NCI-H82 (cell line): ENCODE measurements around the gene FBXO34.
A peak's percentile ranks its signal among the peaks of the same experiment; 100 is the strongest.
"Not testable (repeated sequence)": the region's sequence is repeated elsewhere in the genome, so short reads cannot be mapped to it uniquely, and the experiment has no call there.

Source experiments
- DNase-seq: peaks from one replicate; lab custom pipeline; 2025; lab: John Stamatoyannopoulos, UW

Gene FBXO34

GRCh38 chr14:55344582-55345163 lies 73.5 kb downstream of the FBXO34 start:
- not testable (repeated sequence) for DNase-seq

GRCh38 chr14:55347040-55347439 lies 75.8 kb downstream of the FBXO34 start:
- DNase-seq: peak; percentile 13

DNA sequence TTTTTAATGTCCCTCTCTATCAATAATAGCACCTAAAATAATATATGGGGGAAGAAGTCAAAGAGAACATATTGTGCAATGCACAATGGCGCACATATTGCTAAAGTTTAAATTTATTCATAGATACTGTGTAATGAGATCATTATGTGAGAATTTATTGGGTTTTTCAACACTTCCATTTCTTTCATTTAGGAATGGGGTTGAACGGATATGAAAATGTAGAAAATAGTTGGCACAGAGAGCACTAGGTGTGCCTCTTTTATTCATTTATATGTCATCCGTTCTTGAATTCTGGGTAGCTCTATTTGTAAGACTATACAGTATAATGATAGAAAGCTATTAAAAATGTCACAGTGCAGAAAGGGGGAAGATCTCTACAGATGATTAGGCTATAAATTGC lies 76.5 kb downstream of the FBXO34 start:
- DNase-seq: no peak

- peak; percentile 20 for DNase-seq
Observed at GRCh38 chr14:55348766-55349453, 77.7 kb downstream of the FBXO34 start.

- no peak for DNase-seq
Observed at GRCh38 chr14:55349565-55349964, 78.3 kb downstream of the FBXO34 start.

DNA sequence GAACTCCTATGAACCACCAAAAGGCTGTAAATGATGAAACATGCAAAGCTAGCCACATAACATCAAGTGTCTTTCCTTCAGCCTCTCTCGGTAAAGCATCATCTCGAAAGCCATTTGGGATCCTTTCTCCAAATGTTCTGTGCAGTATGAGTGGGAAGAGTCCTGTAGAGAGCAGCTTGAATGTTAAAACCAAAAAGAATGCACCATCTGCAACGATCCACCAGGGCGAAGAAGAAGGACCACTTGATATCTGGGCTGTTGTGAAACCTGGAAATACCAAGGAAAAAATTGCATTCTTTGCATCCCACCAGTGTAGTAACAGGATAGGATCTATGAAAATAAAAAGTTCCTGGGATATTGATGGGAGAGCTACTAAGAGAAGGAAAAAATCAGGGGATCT lies 79.2 kb downstream of the FBXO34 start:
- no peak for DNase-seq

- DNase-seq: no peak
Observed at GRCh38 chr14:55351111-55351510, 79.9 kb downstream of the FBXO34 start.

GRCh38 chr14:55352201-55352600 lies 81.0 kb downstream of the FBXO34 start:
- DNase-seq: no peak

DNA sequence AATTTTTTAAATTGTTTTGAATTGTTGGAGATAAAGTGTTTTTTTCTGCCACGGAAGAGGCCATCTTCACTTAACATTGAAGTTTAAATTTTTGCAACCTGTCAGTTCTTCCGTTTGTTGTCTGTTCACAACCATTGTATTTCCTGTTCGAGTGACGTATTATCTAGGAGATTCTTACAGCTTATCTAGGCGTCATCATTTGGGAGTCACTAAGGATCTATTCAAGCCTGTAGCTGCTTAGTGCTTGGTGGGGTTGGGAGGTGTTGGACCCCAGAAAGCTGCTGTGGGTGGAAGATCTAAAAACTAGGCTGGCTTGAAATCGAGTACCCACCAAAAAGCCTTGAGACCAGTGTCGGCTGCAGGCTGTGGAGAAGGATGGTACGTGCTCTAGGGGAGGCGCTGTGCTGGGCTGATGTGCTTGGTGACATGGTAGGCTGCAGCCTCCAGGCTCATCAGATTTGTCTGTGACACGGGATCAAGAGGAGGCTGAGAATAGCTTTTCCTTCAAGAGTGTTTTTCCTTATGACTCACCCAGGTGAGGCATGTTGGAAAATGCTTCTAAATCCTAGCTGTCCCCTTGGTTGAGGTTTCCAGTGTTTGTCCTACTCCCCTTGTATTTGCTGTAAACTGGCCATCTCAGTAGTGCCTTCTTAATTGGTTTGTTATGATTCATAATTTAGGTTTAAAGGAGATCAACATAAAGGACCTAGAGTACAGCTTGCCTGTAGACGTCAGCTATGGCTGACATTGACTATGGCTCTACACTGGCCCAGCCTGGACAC lies 82.7 kb downstream of the FBXO34 start:
- no peak for DNase-seq

DNA sequence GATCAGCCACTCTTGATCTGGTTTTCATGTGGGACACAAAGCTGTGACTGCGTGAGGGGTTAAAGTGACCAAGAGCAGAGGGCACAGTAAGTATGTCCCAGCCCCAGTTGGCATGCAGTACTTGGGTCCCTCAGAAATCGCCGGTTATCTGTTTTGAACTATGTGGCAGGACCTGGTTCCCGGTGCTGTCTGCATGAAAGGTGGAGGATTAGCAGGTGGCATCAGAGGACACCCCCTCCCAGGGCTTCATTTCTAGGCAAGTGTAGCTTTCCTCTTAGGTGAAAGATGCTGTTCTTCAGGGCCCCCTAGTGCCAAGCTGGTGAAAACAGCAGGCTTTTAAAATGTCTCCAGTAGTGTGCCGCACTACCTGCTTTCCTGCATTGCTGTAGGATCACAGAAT lies 83.3 kb downstream of the FBXO34 start:
- peak; percentile 81 for DNase-seq

GRCh38 chr14:55355922-55356321 lies 84.7 kb downstream of the FBXO34 start:
- no peak for DNase-seq

DNA sequence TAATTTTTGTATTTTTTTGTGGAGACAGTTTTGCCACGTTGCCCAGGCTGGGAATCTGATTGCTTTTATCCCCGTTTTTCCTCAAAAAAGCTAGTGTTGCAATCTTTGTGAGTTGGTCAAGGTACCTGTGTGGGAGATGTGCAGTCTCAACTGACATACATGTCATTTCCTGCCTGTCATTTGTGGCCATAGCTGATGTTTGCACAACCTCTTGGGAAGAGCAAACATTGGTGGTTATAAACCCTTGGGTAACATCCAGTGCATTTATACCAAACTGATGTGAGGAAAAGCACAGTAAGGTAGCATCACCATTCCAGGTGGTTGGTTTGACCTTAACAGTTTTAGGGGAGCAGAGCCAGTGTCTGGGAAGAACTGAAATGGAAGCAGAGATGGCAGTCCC lies 85.7 kb downstream of the FBXO34 start:
- no peak for DNase-seq

GRCh38 chr14:55359307-55359706 lies 88.1 kb downstream of the FBXO34 start:
- DNase-seq: no peak

DNA sequence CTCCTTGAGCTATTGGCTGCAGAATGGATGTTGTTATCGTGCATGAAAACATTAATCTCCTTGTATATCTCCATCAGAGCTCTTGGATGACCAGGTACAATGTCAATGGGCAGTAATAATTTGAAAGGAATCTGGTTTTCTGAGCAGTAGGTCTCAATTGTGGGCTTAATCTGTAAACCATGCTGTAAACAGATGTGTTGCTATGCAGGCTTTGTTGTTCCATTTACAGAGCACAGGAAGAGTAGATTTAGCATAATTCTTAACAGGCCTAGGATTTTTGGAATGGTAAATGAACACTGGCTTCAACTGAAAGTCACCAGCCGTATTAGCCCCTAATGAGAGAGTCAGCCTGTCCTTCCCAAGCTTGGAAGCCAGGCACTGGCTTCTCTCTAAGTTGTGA lies 90.0 kb downstream of the FBXO34 start:
- no peak for DNase-seq

DNA sequence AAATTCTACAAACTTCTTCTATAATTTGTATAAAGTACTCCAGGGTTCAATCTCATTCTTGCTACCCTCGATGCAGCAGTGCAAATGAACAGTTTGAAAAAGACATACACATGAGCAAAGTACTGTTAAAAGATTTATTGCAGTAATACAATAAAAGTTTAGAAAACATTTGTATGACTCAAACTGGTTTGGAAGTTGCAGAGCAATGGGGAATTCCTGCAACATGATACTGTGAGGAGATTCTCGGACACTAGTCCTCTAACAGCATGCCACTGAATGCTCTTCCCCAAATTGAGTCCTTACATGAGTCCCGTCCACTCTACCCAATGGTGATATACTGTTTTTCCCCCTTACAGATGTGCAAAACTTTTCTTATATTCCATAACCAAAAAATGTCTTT lies 95.0 kb downstream of the FBXO34 start:
- DNase-seq: no peak

DNA sequence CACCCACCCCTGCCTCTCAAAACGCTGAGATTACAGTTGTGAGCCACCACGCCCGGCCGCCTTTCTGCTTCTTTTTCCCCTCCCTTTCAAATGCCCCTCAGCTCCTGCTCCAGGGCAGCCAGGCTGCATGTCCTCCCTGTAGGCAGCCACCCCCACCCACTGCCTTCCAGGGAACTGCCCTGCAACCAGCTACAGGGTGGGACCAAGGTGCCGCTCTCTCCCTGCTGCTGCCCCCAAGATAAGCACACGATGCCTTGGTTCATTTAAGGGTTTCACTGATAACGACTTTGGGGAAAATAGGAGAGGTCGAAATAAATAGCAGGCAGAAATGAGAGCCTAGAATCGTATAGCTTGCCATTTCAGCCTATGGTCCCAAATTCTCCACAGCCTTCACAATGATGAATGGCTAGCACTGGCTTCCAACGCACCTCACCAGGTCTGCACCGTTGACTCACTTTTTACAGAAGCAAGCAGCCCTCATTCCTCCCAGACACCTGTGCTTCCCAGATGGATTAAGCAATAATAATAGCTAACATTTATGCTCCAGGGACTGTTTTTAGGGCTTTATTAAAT lies 99.7 kb downstream of the FBXO34 start:
- DNase-seq: no peak

DNA sequence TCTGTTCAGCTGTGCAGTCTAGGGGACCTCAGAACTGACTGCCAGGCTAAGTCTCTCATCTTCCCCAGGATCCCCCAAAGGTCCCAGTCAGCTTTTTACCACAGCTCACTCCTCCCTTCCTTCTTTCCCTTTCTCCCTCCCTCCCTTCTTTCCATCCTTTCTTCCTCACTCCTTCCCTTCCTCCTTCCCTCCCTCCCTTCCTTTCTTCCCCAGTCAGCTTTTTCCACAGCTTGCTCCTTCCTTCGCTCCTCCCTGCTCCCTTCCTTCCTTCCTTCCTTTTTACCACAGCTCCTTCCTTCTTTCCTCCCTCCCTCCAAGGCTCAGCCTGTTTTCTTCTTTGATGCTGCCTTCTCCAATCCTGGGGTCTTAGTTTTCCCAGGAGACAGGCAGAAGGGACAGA lies 101.2 kb downstream of the FBXO34 start:
- no peak for DNase-seq

DNA sequence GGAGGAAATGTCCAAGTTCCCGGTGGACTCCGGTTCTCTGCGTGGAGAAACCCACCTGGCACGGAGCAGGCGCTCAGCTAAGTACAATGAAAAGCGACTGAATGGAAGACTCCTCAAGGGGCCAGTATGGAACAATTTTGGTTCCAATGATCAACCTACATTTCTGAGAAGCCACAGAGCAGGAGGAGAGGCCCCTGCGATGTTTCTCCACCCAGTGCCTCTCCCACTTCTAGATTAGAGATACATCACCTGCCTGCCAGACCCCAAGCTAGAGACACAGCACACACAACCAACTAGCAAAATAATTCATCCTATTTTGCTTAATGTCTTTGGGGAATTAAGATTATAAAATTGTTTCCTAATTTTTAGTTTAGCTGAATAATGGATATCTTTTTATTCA lies 101.6 kb downstream of the FBXO34 start:
- DNase-seq: no peak

DNA sequence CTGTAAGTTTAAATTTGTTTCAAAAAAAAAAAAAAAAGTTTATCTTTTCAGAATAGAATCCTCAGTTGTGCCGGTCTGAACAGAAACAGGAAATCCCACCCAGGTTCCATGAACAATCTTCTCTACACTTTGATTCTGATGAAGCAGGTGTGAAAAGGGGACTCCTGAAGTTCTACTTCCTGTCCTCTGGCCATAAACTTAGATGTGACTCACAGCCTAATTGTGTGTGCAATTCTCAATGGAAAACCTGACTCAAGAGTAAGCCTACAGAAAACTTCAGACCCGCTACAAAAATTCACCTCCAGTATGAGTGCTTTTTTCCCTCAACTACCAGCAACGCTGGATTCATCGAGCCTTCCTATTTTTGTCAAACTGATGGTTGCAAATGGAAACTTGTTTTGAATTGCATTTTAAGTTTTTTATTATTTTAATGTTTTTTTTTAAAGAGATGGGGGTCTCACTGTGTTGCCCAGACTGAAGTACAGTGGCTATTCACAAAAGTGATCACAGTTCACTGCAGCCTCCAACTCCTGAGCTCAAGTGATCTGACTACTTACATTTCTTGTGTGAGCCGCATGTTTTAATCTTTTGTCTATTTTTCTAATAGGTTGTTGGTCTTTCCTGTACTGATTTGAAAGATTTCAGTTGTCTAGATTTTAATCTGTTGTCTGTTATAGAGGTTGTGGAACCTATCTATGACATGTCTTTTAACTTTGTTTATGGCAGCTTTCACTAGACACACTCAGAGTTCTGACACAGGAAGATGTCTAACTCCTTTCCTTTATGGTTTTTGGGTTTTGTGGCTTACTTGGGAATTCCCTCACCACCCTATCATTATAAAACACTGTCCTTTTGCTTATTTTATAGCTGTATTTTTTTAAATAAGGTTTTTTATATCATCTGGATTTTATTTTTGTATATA lies 102.8 kb downstream of the FBXO34 start:
- no peak for DNase-seq

GRCh38 chr14:55374771-55375170 lies 103.5 kb downstream of the FBXO34 start:
- no peak for DNase-seq

- no peak for DNase-seq
Observed at GRCh38 chr14:55377236-55377635, 106.0 kb downstream of the FBXO34 start.

GRCh38 chr14:55381040-55381439 lies 109.8 kb downstream of the FBXO34 start:
- DNase-seq: no peak
